Mesendoderm (in vitro differentiated cells): ENCODE data around the gene NAXD.
A peak's percentile ranks its signal among the peaks of the same experiment; 100 is the strongest.

Source experiments
- DNase-seq: peaks from one replicate; pipeline ENCODE4 v3.0.0; 2013
- H2AK5ac ChIP-seq: 2 replicates; pipeline ENCODE4 v1.6.1; 2013; ENCODE audit warnings: low read length, inconsistent platforms
- H2BK120ac ChIP-seq: 2 replicates; pipeline ENCODE4 v1.6.1; 2013; ENCODE audit warnings: low read depth, mild to moderate bottlenecking, low read length, moderate library complexity, mixed read lengths
- H2BK15ac ChIP-seq: replicated peaks from 2 replicates; pipeline ENCODE4 v1.6.1; 2013; ENCODE audit warnings: low read depth, mild to moderate bottlenecking, moderate library complexity
- H2BK5ac ChIP-seq: 2 replicates; pipeline ENCODE4 v1.6.1; 2013; ENCODE audit warnings: low read length, inconsistent platforms
- H3K18ac ChIP-seq: 2 replicates; pipeline ENCODE4 v1.6.1; 2013; ENCODE audit warnings: mild to moderate bottlenecking, low read length, mixed read lengths
- H3K23ac ChIP-seq: one replicate; pipeline ENCODE4 v1.6.1; 2013; ENCODE audit warnings: low read length
- H3K27ac ChIP-seq: 2 replicates; pipeline ENCODE4 v1.5.1; 2013; ENCODE audit warnings: low read depth, mild to moderate bottlenecking, inconsistent platforms, low read length, moderate library complexity
- H3K27me3 ChIP-seq: 2 replicates; pipeline ENCODE4 v1.6.1; 2013; ENCODE audit warnings: low read length, control low read depth, mild to moderate bottlenecking, inconsistent platforms; ENCODE audit not compliant: insufficient read depth, poor library complexity
- H3K36me3 ChIP-seq: 2 replicates; pipeline ENCODE4 v1.6.1; 2013; ENCODE audit warnings: low read length, inconsistent platforms; ENCODE audit not compliant: control insufficient read depth, insufficient read depth
- H3K4ac ChIP-seq: one replicate; pipeline ENCODE4 v1.6.1; 2013; ENCODE audit warnings: low read depth, mild to moderate bottlenecking, low read length, moderate library complexity
- H3K4me1 ChIP-seq: 2 replicates; pipeline ENCODE4 v1.6.1; 2013; ENCODE audit warnings: low read depth, low read length, inconsistent platforms; ENCODE audit not compliant: control insufficient read depth
- H3K4me2 ChIP-seq: 2 replicates; pipeline ENCODE4 v1.6.1; 2013; ENCODE audit warnings: low read length
- H3K4me3 ChIP-seq: 2 replicates; pipeline ENCODE4 v1.5.1; 2013; ENCODE audit warnings: mild to moderate bottlenecking, low read length
- H3K56ac ChIP-seq: one replicate; pipeline ENCODE4 v1.6.1; 2013; ENCODE audit warnings: low read length
- H3K79me1 ChIP-seq: 2 replicates; pipeline ENCODE4 v1.6.1; 2013; ENCODE audit warnings: low read length, inconsistent platforms
- H3K79me2 ChIP-seq: 2 replicates; pipeline ENCODE4 v1.6.1; 2013; ENCODE audit warnings: mild to moderate bottlenecking, low read length; ENCODE audit not compliant: control insufficient read depth, insufficient read depth
- H3K9ac ChIP-seq: 2 replicates; pipeline ENCODE4 v1.6.1; 2013; ENCODE audit warnings: low read length, inconsistent platforms
- H4K5ac ChIP-seq: one replicate; pipeline ENCODE4 v1.6.1; 2013; ENCODE audit warnings: low read length
- H4K8ac ChIP-seq: one replicate; pipeline ENCODE4 v1.6.1; 2013; ENCODE audit warnings: low read depth, mild to moderate bottlenecking, control low read depth, low read length, moderate library complexity
- WGBS: extraction: QIAGEN DNeasy Blood & Tissue Kit; methylation state at CpG from one replicate; pipeline ENCODE4 v1.1.7; 2013; ENCODE audit warnings: low lambda C conversion rate, missing lambda C conversion rate; ENCODE audit not compliant: insufficient coverage; ENCODE audit errors: extremely low coverage; 5-methylcytosine and 5-hydroxymethylcytosine counted together

Gene NAXD

GRCh38 chr13:110607675-110608224 lies 7.6 kb upstream of the NAXD start:
- no peak overlapping the region for H3K18ac ChIP-seq
- H3K4ac ChIP-seq, result no peak overlapping the region
- WGBS, result no CpG with 5 or more reads among the region's 3 CpGs
- H4K8ac ChIP-seq, result no peak overlapping the region
- no peak overlapping the region for H2BK120ac ChIP-seq
- no peak overlapping the region for H3K4me3 ChIP-seq
- no peaks in the 10 kb centered on the region for H3K27me3 ChIP-seq
- no peak overlapping the region for H2BK5ac ChIP-seq
- no peak for DNase-seq
- no peak overlapping the region for H3K56ac ChIP-seq
- no peaks in the 10 kb centered on the region for H3K36me3 ChIP-seq
- no peaks in the 10 kb centered on the region for H3K79me2 ChIP-seq
- no peaks in the 10 kb centered on the region for H3K79me1 ChIP-seq
- peaks cover 2% of the 10 kb centered on the region for H3K4me1 ChIP-seq
- H3K9ac ChIP-seq, result no peak overlapping the region
- no peak overlapping the region for H4K5ac ChIP-seq
- no peak overlapping the region for H3K27ac ChIP-seq
- no peak overlapping the region for H3K23ac ChIP-seq
- no peak overlapping the region for H3K4me2 ChIP-seq
- no peak overlapping the region for H2AK5ac ChIP-seq
- H2BK15ac ChIP-seq, result no peak overlapping the region

- no CpG with 5 or more reads among the region's 12 CpGs for WGBS
- H3K36me3 ChIP-seq, result no peaks in the 10 kb centered on the region
These were observed 4.3 kb upstream of the NAXD start for GRCh38 chr13:110610955-110611595.

GRCh38 chr13:110615005-110615321 lies 382 bp upstream of the NAXD start:
- peaks cover 10% of the 10 kb centered on the region for H3K4me1 ChIP-seq
- H3K4me3 ChIP-seq, result no peak overlapping the region

More at GRCh38 chr13:110610955-110611595, 4.3 kb upstream of the NAXD start:
- Histone ChIP-seq H4K8ac (no peak overlapping the region), H2BK15ac (no peak overlapping the region), H3K4me2 (no peak overlapping the region), H3K27me3 (no peaks in the 10 kb centered on the region), H3K56ac (no peak overlapping the region), H3K4ac (no peak overlapping the region), H3K79me2 (peaks cover 3% of the 10 kb centered on the region), H3K79me1 (peaks cover 2% of the 10 kb centered on the region), H2AK5ac (no peak overlapping the region), H3K23ac (no peak overlapping the region), H3K27ac (no peak overlapping the region), H3K4me1 (peaks cover 5% of the 10 kb centered on the region), H4K5ac (no peak overlapping the region), H2BK5ac (no peak overlapping the region), H2BK120ac (no peak overlapping the region), H3K18ac (no peak overlapping the region), H3K9ac (no peak overlapping the region), H3K4me3 (no peak overlapping the region)
- no peak for DNase-seq

GRCh38 chr13:110616103-110617101 lies 1.1 kb downstream of the NAXD start:
- no peak overlapping the region for H4K5ac ChIP-seq
- peak overlapping the region; percentile 43 for H2AK5ac ChIP-seq
- H3K18ac ChIP-seq, result no peak overlapping the region
- peak overlapping the region; percentile 28 for H3K27ac ChIP-seq
- no peaks in the 10 kb centered on the region for H3K27me3 ChIP-seq
- H3K23ac ChIP-seq, result peak overlapping the region; percentile 99
- no peak overlapping the region for H4K8ac ChIP-seq
- WGBS, result no CpG with 5 or more reads among the region's 37 CpGs
- peaks cover 45% of the 10 kb centered on the region for H3K79me2 ChIP-seq
- H3K79me1 ChIP-seq, result peaks cover 16% of the 10 kb centered on the region
- H2BK120ac ChIP-seq, result no peak overlapping the region
- H3K4ac ChIP-seq, result no peak overlapping the region
- no peak overlapping the region for H2BK15ac ChIP-seq
- H3K4me2 ChIP-seq, result peak overlapping the region; percentile 94
- H3K9ac ChIP-seq, result peak overlapping the region; percentile 92
- peak; percentile 55 for DNase-seq
- H3K36me3 ChIP-seq, result no peaks in the 10 kb centered on the region
- peaks cover 8% of the 10 kb centered on the region for H3K4me1 ChIP-seq
- no peak overlapping the region for H2BK5ac ChIP-seq
- peak overlapping the region; percentile 98 for H3K56ac ChIP-seq
- H3K4me3 ChIP-seq, result peak overlapping the region; percentile 84

More at GRCh38 chr13:110615005-110615321, 382 bp upstream of the NAXD start:
- H3K27ac ChIP-seq, result no peak overlapping the region
- peaks cover 36% of the 10 kb centered on the region for H3K79me2 ChIP-seq
- peak overlapping the region; percentile 94 for H4K5ac ChIP-seq
- H3K18ac ChIP-seq, result no peak overlapping the region
- no peaks in the 10 kb centered on the region for H3K36me3 ChIP-seq
- H3K27me3 ChIP-seq, result no peaks in the 10 kb centered on the region
- H2BK5ac ChIP-seq, result no peak overlapping the region
- peak overlapping the region; percentile 47 for H3K9ac ChIP-seq
- peak overlapping the region; percentile 66 for H4K8ac ChIP-seq
- no peak overlapping the region for H2BK15ac ChIP-seq
- H3K4ac ChIP-seq, result no peak overlapping the region
- peaks cover 16% of the 10 kb centered on the region for H3K79me1 ChIP-seq
- no peak for DNase-seq
- H2AK5ac ChIP-seq, result peak overlapping the region; percentile 93
- H2BK120ac ChIP-seq, result no peak overlapping the region
- H3K4me2 ChIP-seq, result peak overlapping the region; percentile 38
- no CpG with 5 or more reads among the region's 11 CpGs for WGBS
- H3K56ac ChIP-seq, result peak overlapping the region; percentile 80
- no peak overlapping the region for H3K23ac ChIP-seq

- Histone ChIP-seq H3K56ac (no peak overlapping the region), H3K4me3 (no peak overlapping the region), H3K36me3 (peaks cover 2% of the 10 kb centered on the region), H2BK15ac (no peak overlapping the region), H3K27ac (no peak overlapping the region), H4K5ac (no peak overlapping the region), H3K79me2 (peaks cover 54% of the 10 kb centered on the region), H3K18ac (no peak overlapping the region), H3K9ac (peak overlapping the region; percentile 22), H3K4ac (no peak overlapping the region), H3K27me3 (no peaks in the 10 kb centered on the region), H3K4me1 (peaks cover 8% of the 10 kb centered on the region), H2AK5ac (no peak overlapping the region), H3K79me1 (peaks cover 19% of the 10 kb centered on the region), H4K8ac (no peak overlapping the region), H2BK120ac (no peak overlapping the region), H3K4me2 (no peak overlapping the region), H3K23ac (no peak overlapping the region), H2BK5ac (no peak overlapping the region)
- DNase-seq, result no peak
- WGBS, result no CpG with 5 or more reads among the region's 8 CpGs
These were observed 2.2 kb downstream of the NAXD start for GRCh38 chr13:110617321-110618072.
